A673 (cell line): ENCODE data around the gene SSBP3.

Experiments
- CTCF ChIP-seq: fragments of 300-800, 200-600 bp; sonication (generic); conservative IDR thresholded peaks from 2 replicates; pipeline ENCODE4 v1.5.1; 2017; ENCODE audit warnings: low read depth, mild to moderate bottlenecking, antibody characterized with exemption, low read length, moderate library complexity, mixed read lengths
- EZH2 ChIP-seq: fragments of 200-600 bp; sonication (generic); IDR thresholded peaks from 2 replicates; pipeline ENCODE4 v1.6.1; 2017; ENCODE audit warnings: borderline replicate concordance, low read depth, mild to moderate bottlenecking, mixed read lengths, antibody characterized with exemption, low read length; ENCODE audit not compliant: poor library complexity, severe bottlenecking

DNA sequence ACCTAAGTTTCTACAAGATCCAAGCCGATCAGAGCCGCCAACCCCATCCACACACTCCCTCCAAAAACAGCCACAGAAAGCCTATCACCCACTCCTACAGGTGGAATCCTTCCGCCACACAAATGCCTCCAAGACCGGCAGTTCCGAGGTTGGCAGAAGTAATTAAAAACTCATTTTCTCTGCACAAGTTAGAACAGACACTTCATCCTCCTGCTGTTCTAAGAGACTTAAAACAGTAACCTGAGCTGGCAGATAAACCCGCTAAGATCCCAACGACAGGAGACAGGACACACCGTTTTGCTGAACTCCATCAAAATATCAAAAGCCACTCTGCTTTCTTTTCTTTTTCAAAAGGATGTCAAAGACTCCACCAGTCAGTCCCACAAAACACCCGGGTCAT, 2.8 kb downstream of the SSBP3 start:
- TF ChIP-seq CTCF: no peak
- TF ChIP-seq EZH2: no peak
